OCI-LY1 (cell line): Measurements from ENCODE around the gene HAPLN2.

Experiments
- H2AFZ ChIP-seq: fragments of 200-600 bp; sonication (generic), shearing (Covaris generic); 2 replicates; pipeline ENCODE4 v1.6.0; 2014; ENCODE audit warnings: antibody characterized with exemption, mild to moderate bottlenecking, low read length
- H3F3A ChIP-seq: fragments of 200-600 bp; sonication (generic), shearing (Covaris generic); 2 replicates; pipeline ENCODE4 v1.6.0; 2014; ENCODE audit warnings: mild to moderate bottlenecking, antibody characterized with exemption, low read length, moderate library complexity; ENCODE audit not compliant: insufficient read depth
- H3K27ac ChIP-seq: fragments of 200-600 bp; sonication (generic); 2 replicates; pipeline ENCODE4 v1.5.1; 2014; ENCODE audit warnings: low read length, mixed run types, mild to moderate bottlenecking, low read depth; ENCODE audit not compliant: poor library complexity, severe bottlenecking
- H3K27me3 ChIP-seq: fragments of 200-600 bp; sonication (generic); 2 replicates; pipeline ENCODE4 v1.6.0; 2014; ENCODE audit warnings: antibody characterized with exemption, mild to moderate bottlenecking, low read length, moderate library complexity; ENCODE audit not compliant: insufficient read depth
- H3K36me3 ChIP-seq: fragments of 200-600 bp; sonication (generic); 2 replicates; pipeline ENCODE4 v1.6.1; 2014; ENCODE audit warnings: mild to moderate bottlenecking, antibody characterized with exemption, low read length, moderate library complexity, mixed read lengths; ENCODE audit not compliant: insufficient read depth
- H3K4me1 ChIP-seq: fragments of 200-600 bp; sonication (generic); 2 replicates; pipeline ENCODE4 v1.5.1; 2014; ENCODE audit warnings: mild to moderate bottlenecking, low read length, moderate library complexity; ENCODE audit not compliant: insufficient read depth, severe bottlenecking
- H3K4me2 ChIP-seq: fragments of 200-600 bp; sonication (generic), shearing (Covaris generic); 2 replicates; pipeline ENCODE4 v1.6.1; 2014; ENCODE audit warnings: low read length
- H3K4me3 ChIP-seq: fragments of 200-600 bp; sonication (generic); 2 replicates; pipeline ENCODE4 v1.5.1; 2014; ENCODE audit warnings: low read length, low read depth, mild to moderate bottlenecking, mixed read lengths; ENCODE audit not compliant: poor library complexity, severe bottlenecking
- H3K79me2 ChIP-seq: fragments of 200-600 bp; shearing (Covaris generic); 2 replicates; pipeline ENCODE4 v1.6.1; 2016; ENCODE audit warnings: mixed run types, low read length, mixed read lengths; ENCODE audit not compliant: insufficient read depth
- H3K9ac ChIP-seq: fragments of 200-600 bp; sonication (generic), shearing (Covaris generic); 2 replicates; pipeline ENCODE4 v1.6.1; 2014; ENCODE audit warnings: mild to moderate bottlenecking, low read length, mixed read lengths
- H3K9me2 ChIP-seq: fragments of 200-600 bp; sonication (generic), shearing (Covaris generic); 2 replicates; pipeline ENCODE4 v1.6.1; 2014; ENCODE audit warnings: low read depth, mild to moderate bottlenecking, low read length, mixed read lengths
- H3K9me3 ChIP-seq: fragments of 200-600 bp; shearing (Covaris generic); 2 replicates; pipeline ENCODE4 v1.6.1; 2014; ENCODE audit warnings: low read length, mixed read lengths
- H4K20me1 ChIP-seq: fragments of 200-600 bp; sonication (generic), shearing (Covaris generic); 2 replicates; pipeline ENCODE4 v1.6.0; 2016; ENCODE audit warnings: mild to moderate bottlenecking, low read length; ENCODE audit not compliant: insufficient read depth
- CTCF ChIP-seq: fragments of 200-600 bp; sonication (generic), shearing (Covaris generic); IDR thresholded peaks from 2 replicates; pipeline ENCODE4 v1.5.1; 2017; ENCODE audit warnings: mild to moderate bottlenecking, antibody characterized with exemption, low read length, moderate library complexity, mixed read lengths
- EZH2 ChIP-seq: fragments of 200-600 bp; sonication (generic), shearing (Covaris generic); IDR thresholded peaks from 2 replicates; pipeline ENCODE4 v1.8.0; 2017; ENCODE audit warnings: borderline replicate concordance, mixed run types, mild to moderate bottlenecking, antibody characterized with exemption, low read length, moderate library complexity, mixed read lengths

HAPLN2 gene

GRCh38 chr1:156598125-156598524 lies 21.1 kb upstream of the HAPLN2 start:
- Histone ChIP-seq H3F3A (no peaks in the 10 kb centered on the region), H3K4me1 (peaks cover 31% of the 10 kb centered on the region)

GRCh38 chr1:156598731-156599432 lies 20.3 kb upstream of the HAPLN2 start:
- H3K27ac ChIP-seq, result no peak overlapping the region
- H3K4me2 ChIP-seq, result no peak overlapping the region
- TF ChIP-seq EZH2, result no peak
- no peak for TF ChIP-seq CTCF
- peaks cover 27% of the 10 kb centered on the region for H3K4me1 ChIP-seq
- no peaks in the 10 kb centered on the region for H4K20me1 ChIP-seq
- H3K79me2 ChIP-seq, result no peaks in the 10 kb centered on the region
- no peaks in the 10 kb centered on the region for H3K9me3 ChIP-seq
- H3K9me2 ChIP-seq, result no peaks in the 10 kb centered on the region
- no peaks in the 10 kb centered on the region for H3F3A ChIP-seq
- no peak overlapping the region for H3K4me3 ChIP-seq
- H3K9ac ChIP-seq, result no peak overlapping the region
- H3K36me3 ChIP-seq, result peaks cover 56% of the 10 kb centered on the region
- H2AFZ ChIP-seq, result no peak overlapping the region
- no peaks in the 10 kb centered on the region for H3K27me3 ChIP-seq

More at GRCh38 chr1:156598125-156598524, 21.1 kb upstream of the HAPLN2 start:
- Histone ChIP-seq H3K9ac (no peak overlapping the region), H2AFZ (no peak overlapping the region), H3K9me2 (no peaks in the 10 kb centered on the region), H3K27ac (no peak overlapping the region), H3K36me3 (peaks cover 62% of the 10 kb centered on the region), H3K9me3 (no peaks in the 10 kb centered on the region), H3K79me2 (no peaks in the 10 kb centered on the region), H4K20me1 (no peaks in the 10 kb centered on the region), H3K4me3 (no peak overlapping the region), H3K27me3 (no peaks in the 10 kb centered on the region), H3K4me2 (no peak overlapping the region)
- TF ChIP-seq EZH2 (no peak), CTCF (no peak)

GRCh38 chr1:156599811-156600210 lies 19.4 kb upstream of the HAPLN2 start:
- H3K4me3 ChIP-seq, result peak overlapping the region; percentile 73
- H3K27me3 ChIP-seq, result no peaks in the 10 kb centered on the region
- peaks cover 27% of the 10 kb centered on the region for H3K4me1 ChIP-seq
- H3K27ac ChIP-seq, result peak overlapping the region; percentile 72
- H3K79me2 ChIP-seq, result no peaks in the 10 kb centered on the region
- H2AFZ ChIP-seq, result no peak overlapping the region
- H3K4me2 ChIP-seq, result peak overlapping the region; percentile 93
- no peak for TF ChIP-seq EZH2
- peak; percentile 16; the same call in 1 of the 2 replicates for TF ChIP-seq CTCF
- H3K9me3 ChIP-seq, result no peaks in the 10 kb centered on the region
- H3K9me2 ChIP-seq, result no peaks in the 10 kb centered on the region
- H4K20me1 ChIP-seq, result no peaks in the 10 kb centered on the region
- H3K9ac ChIP-seq, result peak overlapping the region; percentile 83; the same call in 1 of the 2 replicates
- H3K36me3 ChIP-seq, result peaks cover 47% of the 10 kb centered on the region
- no peaks in the 10 kb centered on the region for H3F3A ChIP-seq
